Ovary (tissue), 3 donors: ENCODE data around the gene SPEG.

Source experiments
- EP300 ChIP-seq: sonication (generic); formaldehyde crosslinking; IDR thresholded peaks from one replicate; pipeline ENCODE4 v1.6.1; 2017; ENCODE audit warnings: antibody characterized with exemption
- POLR2A ChIP-seq: fragments of 450-650 bp; IDR thresholded peaks from one replicate; pipeline ENCODE4 v1.6.1; 2017; ENCODE audit warnings: antibody characterized with exemption, mild to moderate bottlenecking, moderate library complexity
- TF ChIP-seq, protein P1 (sequence below), 3 donors: fragments of 450-650 bp in 2 of 3; fragments of 200-600 bp in 1 of 3; IDR thresholded peaks; one replicate each; pipeline versions ENCODE4 v1.5.1 to v1.8.0; 2016 to 2022; ENCODE audit warnings: antibody characterized with exemption in 3 of 3, mild to moderate bottlenecking in 1 of 3
- donor health status: DM: no; HTN: no; CAD: no.

DNA sequence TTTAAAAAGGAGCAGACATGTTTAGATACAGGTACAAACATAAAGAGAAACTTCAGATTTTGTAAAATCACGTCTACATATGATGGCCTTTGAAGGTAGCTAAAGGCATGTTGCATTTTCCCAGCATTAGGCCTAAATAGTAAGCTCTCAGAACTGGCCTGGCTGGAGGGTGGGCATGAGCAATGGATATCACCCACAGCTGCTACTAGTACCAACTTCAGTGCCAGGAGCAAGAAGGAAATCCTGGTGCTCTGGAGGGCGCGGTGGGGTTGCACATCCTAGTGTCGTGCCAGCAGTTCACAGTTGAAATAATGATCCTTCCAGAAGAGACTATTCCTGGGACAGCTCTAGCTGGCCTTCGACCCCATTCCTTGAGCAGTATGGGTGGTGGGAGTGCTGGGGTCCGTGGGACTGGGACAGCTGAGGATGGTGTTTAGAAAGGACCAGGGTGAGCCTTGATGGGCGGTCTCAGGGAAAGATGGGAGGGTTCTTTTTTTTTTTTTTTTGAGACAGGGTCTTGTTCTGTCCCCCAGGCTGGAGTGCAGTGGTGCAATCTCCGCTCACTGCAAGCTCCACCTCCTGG is 11.6 kb upstream of the SPEG start:
- no peak for TF ChIP-seq EP300
- TF ChIP-seq, protein P1, sequence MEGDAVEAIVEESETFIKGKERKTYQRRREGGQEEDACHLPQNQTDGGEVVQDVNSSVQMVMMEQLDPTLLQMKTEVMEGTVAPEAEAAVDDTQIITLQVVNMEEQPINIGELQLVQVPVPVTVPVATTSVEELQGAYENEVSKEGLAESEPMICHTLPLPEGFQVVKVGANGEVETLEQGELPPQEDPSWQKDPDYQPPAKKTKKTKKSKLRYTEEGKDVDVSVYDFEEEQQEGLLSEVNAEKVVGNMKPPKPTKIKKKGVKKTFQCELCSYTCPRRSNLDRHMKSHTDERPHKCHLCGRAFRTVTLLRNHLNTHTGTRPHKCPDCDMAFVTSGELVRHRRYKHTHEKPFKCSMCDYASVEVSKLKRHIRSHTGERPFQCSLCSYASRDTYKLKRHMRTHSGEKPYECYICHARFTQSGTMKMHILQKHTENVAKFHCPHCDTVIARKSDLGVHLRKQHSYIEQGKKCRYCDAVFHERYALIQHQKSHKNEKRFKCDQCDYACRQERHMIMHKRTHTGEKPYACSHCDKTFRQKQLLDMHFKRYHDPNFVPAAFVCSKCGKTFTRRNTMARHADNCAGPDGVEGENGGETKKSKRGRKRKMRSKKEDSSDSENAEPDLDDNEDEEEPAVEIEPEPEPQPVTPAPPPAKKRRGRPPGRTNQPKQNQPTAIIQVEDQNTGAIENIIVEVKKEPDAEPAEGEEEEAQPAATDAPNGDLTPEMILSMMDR (IDR thresholded peaks at IDR 0.05) = no peak
- no peak for TF ChIP-seq POLR2A
